Thyroid gland (tissue), 4 donors: ENCODE measurements around the gene CELF4. TPM values are rescaled to one million over a fixed set of nuclear protein-coding genes. Genes with fewer than 3 reads are reported as not detected.

Experiments
- DNase-seq, 2 donors: peaks; one replicate each; pipeline ENCODE4 v3.0.0-alpha.2; 2019
- H3K27ac ChIP-seq, 3 donors: fragments of 200-600 bp; sonication (generic); 1 replicate in 2 of 3; 2 replicates in 1 of 3; pipeline ENCODE4 v1.5.1; 2016 to 2019; ENCODE audit warnings: mild to moderate bottlenecking in 1 of 3, moderate library complexity in 1 of 3
- H3K27me3 ChIP-seq: fragments of 200-600 bp; sonication (generic); one replicate; pipeline ENCODE4 v1.5.1; 2019
- H3K36me3 ChIP-seq, 2 donors: fragments of 200-600 bp; sonication (generic); one replicate each; pipeline ENCODE4 v1.5.1; 2016 to 2019
- H3K4me1 ChIP-seq, 2 donors: fragments of 200-600 bp; sonication (generic); one replicate each; pipeline ENCODE4 v1.5.1; 2017 to 2019
- H3K4me3 ChIP-seq, 3 donors: fragments of 200-600 bp; sonication (generic); replicated peaks in 1 of 3; 1 replicate in 2 of 3; 2 replicates in 1 of 3; pipeline ENCODE4 v1.5.1; 2016; ENCODE audit warnings: mild to moderate bottlenecking in 1 of 3
- H3K9me3 ChIP-seq: fragments of 200-600 bp; sonication (generic); one replicate; pipeline ENCODE4 v1.5.1; 2017
- POLR2A ChIP-seq, 2 donors: fragments of 450-650 bp; IDR thresholded peaks; one replicate each; pipeline ENCODE4 v1.6.1; 2017; ENCODE audit warnings: antibody characterized with exemption in 2 of 2, mild to moderate bottlenecking in 2 of 2, moderate library complexity in 1 of 2
- WGBS, 2 donors: methylation state at CpG; one replicate each; pipeline ENCODE4 v1.1.5; 2017; 5-methylcytosine and 5-hydroxymethylcytosine counted together
- intact Hi-C: fragments of 100-400 bp; cut with DNase I; formaldehyde crosslinking; loops from one replicate; pipeline ENCODE4 v1.15.1; 2023
- total RNA-seq, 4 donors: library from RNA; depleted of rRNA; stranded (reverse); fragments of >200 nt; gene quantifications; one replicate each; pipeline ENCODE4 v1.2.3, GENCODE V29; 2016
- TF ChIP-seq, protein P1 (sequence below), 6 experiments: fragments of 200-600 bp in 3 of 6; fragments of 450-650 bp in 3 of 6; sonication (generic) in 3 of 6; IDR thresholded peaks; one replicate each; pipeline ENCODE4 v1.5.1; 2016 to 2019; ENCODE audit warnings: antibody characterized with exemption in 6 of 6, mild to moderate bottlenecking in 2 of 6, inconsistent platforms in 1 of 6, moderate library complexity in 1 of 6

Gene CELF4
- total RNA-seq, 4 donors from 2014 or later = 4.3 TPM; not detected in 3

DNA sequence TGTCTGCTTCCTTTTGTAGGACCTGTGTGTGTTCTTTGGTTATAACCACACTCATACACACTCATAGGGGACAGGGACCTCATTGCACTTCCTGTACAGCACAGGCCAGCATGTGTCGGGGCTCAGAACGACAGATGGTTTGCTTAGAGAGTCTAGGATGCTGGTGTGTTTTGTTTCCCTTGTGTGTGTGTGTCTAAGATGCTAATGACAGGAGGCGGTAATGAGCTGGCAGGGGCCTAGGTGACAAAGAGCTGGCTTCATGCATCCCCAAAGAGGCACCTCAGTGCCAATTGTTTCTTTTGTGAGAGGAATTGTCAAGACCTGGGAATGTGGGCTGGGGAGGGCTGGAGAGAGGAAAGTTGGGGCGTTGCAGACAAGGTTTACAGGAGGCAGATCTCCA lies 66.6 kb downstream of the CELF4 start:
- H3K27me3 ChIP-seq = no peaks in the 10 kb centered on the region
- TF ChIP-seq POLR2A (IDR thresholded peaks at IDR 0.05) = no peak
- TF ChIP-seq, protein P1, sequence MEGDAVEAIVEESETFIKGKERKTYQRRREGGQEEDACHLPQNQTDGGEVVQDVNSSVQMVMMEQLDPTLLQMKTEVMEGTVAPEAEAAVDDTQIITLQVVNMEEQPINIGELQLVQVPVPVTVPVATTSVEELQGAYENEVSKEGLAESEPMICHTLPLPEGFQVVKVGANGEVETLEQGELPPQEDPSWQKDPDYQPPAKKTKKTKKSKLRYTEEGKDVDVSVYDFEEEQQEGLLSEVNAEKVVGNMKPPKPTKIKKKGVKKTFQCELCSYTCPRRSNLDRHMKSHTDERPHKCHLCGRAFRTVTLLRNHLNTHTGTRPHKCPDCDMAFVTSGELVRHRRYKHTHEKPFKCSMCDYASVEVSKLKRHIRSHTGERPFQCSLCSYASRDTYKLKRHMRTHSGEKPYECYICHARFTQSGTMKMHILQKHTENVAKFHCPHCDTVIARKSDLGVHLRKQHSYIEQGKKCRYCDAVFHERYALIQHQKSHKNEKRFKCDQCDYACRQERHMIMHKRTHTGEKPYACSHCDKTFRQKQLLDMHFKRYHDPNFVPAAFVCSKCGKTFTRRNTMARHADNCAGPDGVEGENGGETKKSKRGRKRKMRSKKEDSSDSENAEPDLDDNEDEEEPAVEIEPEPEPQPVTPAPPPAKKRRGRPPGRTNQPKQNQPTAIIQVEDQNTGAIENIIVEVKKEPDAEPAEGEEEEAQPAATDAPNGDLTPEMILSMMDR (IDR thresholded peaks at IDR 0.05) = no peak
- intact Hi-C loops = no loop called here
- H3K4me1 ChIP-seq = no peaks in the 10 kb centered on the region
- no peak overlapping the region for H3K4me3 ChIP-seq
- H3K9me3 ChIP-seq = no peaks in the 10 kb centered on the region
- 57 to 68% methylated on average over 4 of the region's 4 CpGs for whole genome bisulfite sequencing, 2 donors
- DNase-seq = no peak
- H3K36me3 ChIP-seq = no peaks in the 10 kb centered on the region
- H3K27ac ChIP-seq = no peak overlapping the region

DNA sequence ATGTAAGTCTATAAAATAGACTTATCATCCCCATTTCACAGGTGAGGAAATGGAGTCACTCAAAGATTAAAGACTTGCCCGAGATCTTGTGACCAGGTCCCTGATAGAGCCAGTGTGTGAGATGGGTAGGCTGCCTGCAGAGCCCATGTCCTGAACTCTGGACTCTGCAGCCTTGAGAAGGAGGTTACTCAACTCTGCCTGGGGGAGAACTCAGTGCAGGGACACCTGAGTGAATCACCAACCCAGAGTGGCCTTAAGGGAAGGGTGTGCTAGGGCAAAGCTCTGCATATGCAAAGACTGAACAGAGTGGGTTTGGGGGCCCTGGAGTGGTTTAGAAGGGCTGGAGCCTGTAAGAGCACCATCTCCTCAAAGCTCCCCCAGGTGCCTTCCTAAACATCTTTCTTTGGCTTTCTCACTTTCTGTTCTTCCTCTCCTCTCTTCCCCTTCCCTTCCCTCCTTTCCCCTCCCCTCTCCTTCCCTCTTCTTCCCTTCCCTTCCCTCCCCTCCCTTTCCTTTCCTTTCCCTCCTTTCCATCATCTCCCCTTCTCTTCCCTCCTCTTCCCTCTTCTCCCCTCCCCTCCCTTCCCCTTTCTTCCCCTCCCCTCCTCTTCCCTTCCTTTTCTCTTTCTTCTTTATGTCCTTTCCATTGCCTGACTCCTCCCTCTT lies 67.6 kb downstream of the CELF4 start:
- Histone ChIP-seq H3K27ac (no peak overlapping the region), H3K4me3 (no peak overlapping the region), H3K4me1 (no peaks in the 10 kb centered on the region), H3K9me3 (no peaks in the 10 kb centered on the region), H3K27me3 (no peaks in the 10 kb centered on the region), H3K36me3 (no peaks in the 10 kb centered on the region)
- WGBS, 2 donors = 100% methylated on average over 1 of the region's 1 CpG
- intact Hi-C loops = no loop called here
- no peak for DNase-seq
- no peak for TF ChIP-seq POLR2A (IDR thresholded peaks at IDR 0.05)
- TF ChIP-seq, protein P1 (IDR thresholded peaks at IDR 0.05) = no peak

DNA sequence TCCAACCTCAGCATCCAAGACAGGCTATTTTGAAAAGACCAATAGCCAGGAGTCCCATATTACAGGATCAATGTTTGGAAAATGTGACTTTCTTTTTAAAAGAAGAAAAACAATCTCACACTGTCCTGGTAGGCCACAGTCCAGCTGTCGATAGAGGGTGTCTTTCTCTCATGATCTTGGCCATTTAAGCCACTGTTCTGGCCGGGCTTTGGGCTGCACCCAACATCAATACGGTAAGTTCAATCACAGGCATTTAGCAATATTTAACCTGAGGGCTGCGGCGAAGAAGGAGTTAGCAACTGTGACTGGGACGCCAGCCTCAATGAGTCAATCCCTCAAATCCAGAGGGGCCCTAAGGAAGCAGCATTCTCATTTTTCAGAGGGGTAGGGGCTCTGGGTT lies 69.0 kb downstream of the CELF4 start:
- Histone ChIP-seq H3K27ac (no peak overlapping the region), H3K9me3 (no peaks in the 10 kb centered on the region), H3K36me3 (no peaks in the 10 kb centered on the region), H3K4me1 (no peaks in the 10 kb centered on the region), H3K4me3 (no peak overlapping the region), H3K27me3 (no peaks in the 10 kb centered on the region)
- WGBS, 2 donors = 67 to 80% methylated on average over 6 of the region's 6 CpGs
- intact Hi-C loops = no loop called here
- TF ChIP-seq, protein P1 (IDR thresholded peaks at IDR 0.05) = no peak
- TF ChIP-seq POLR2A (IDR thresholded peaks at IDR 0.05) = no peak
- no peak for DNase-seq

DNA sequence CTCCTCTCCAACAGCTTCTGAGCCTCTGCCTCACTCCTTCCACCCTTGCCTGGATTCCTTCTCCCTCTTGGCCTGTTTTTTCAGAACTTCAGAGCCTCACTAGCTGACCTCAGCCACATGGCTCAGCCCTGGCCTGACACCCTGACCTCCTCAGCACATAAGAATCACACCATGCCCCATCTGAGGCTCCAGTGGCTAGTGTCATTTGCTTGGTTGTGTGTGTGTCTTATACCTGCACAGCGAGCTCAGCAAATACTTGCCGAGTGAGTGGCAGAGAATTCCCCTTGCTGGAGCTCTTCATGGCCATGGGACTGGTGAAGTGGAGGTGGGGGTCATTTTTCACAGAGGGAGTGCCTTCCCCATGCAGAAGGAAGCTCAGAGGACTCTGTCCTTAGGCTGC lies 70.2 kb downstream of the CELF4 start:
- no peaks in the 10 kb centered on the region for H3K9me3 ChIP-seq
- no peaks in the 10 kb centered on the region for H3K27me3 ChIP-seq
- no peak overlapping the region for H3K27ac ChIP-seq
- TF ChIP-seq POLR2A (IDR thresholded peaks at IDR 0.05) = no peak
- TF ChIP-seq, protein P1 (IDR thresholded peaks at IDR 0.05) = no peak
- DNase-seq = no peak
- H3K4me3 ChIP-seq = no peak overlapping the region
- intact Hi-C loops = no loop called here
- no peaks in the 10 kb centered on the region for H3K36me3 ChIP-seq
- no peaks in the 10 kb centered on the region for H3K4me1 ChIP-seq
- WGBS, 2 donors = 38% methylated on average over 2 of the region's 2 CpGs; no CpG with 5 or more reads in 1 of the 2 donors

DNA sequence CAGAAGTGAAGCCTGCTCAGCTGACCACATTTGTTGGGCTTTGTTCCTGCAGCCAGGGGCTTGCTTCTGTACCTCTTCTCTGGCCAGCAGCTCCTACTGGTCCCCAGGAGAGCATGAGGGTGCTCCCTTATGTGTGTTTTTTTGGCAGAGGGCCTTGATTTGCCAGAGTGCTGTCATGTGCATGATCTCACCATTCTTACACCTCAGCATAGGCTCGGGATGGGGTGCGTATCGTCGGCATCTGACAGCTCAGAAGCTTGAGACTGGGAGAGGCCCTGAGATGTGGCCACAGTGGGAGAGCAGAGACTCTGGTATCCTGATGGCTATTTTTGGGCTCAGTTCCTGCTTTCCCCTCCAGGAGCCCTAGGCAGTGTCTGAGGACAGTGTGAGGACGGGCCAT lies 71.2 kb downstream of the CELF4 start:
- Histone ChIP-seq H3K27ac (no peak overlapping the region), H3K27me3 (no peaks in the 10 kb centered on the region), H3K4me3 (no peak overlapping the region), H3K4me1 (no peaks in the 10 kb centered on the region), H3K9me3 (no peaks in the 10 kb centered on the region), H3K36me3 (no peaks in the 10 kb centered on the region)
- intact Hi-C loops = no loop called here
- 66 to 83% methylated on average over 5 of the region's 5 CpGs for whole genome bisulfite sequencing, 2 donors
- TF ChIP-seq POLR2A (IDR thresholded peaks at IDR 0.05) = no peak
- TF ChIP-seq, protein P1 (IDR thresholded peaks at IDR 0.05) = no peak
- no peak for DNase-seq
